Measurements from ENCODE around the gene NUP210L. TPM values are rescaled to one million over a fixed set of nuclear protein-coding genes. Genes with fewer than 3 reads are reported as not detected.

Gene NUP210L
- total and polyA plus RNA-seq, 4 donors: 0.08 TPM; not detected in 3

DNA sequence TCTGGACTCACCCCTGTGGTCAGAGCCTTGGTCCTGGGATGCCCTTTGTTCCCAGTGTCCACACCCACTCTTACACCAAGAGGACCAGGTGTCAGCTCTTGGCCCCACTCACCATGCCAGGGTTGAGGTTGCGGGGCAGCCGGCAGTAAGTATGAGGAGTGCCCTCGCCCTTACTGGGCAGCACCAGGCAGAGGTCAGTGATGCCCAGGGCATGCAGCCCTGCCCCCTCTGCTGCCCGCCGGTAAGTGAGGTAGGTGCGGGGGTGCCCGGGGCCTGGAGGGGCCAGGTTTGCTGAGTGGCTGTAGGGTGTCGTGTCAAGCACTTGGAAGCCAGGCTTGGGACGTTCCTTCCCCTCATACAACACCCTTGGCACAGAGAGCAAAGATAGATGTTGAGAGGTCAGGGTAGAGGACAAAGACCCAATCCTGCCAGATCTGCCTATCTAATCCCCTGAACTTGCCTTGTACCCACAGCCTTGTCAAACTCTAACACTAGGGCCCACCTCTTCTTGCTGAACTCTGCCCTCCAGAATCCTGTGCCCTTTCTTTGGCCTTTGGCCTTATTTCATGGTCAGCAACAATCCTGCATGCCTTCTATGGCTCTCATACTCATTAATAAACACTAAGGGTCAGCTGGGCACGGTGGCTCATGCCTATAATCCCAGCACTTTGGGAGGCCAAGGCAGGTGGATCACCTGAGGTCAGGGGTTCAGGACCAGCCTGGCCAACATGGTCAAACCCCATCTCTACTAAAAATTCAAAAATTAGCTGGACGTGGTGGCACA is 211.9 kb downstream of the NUP210L start:
- Histone ChIP-seq H3K9ac (ENCODE audit: low read depth in 1 of 2, low read length in 2 of 2) (no peak overlapping the region), H3K4me3 (ENCODE audit: low read depth in 1 of 3, low read length in 3 of 3) (no peak overlapping the region), H3K4me1 (ENCODE audit: control insufficient read depth in 4 of 4, insufficient read depth in 4 of 4, low read length in 3 of 4) (peaks cover 14 to 38% (median 24%) of the 10 kb centered on the region in 4 donors), H3K36me3 (ENCODE audit: control insufficient read depth in 4 of 4, insufficient read depth in 3 of 4, low read depth in 1 of 4, low read length in 3 of 4) (peaks cover 0 to 33% (median 13%) of the 10 kb centered on the region in 4 donors), H3K27me3 (ENCODE audit: control insufficient read depth in 4 of 4, insufficient read depth in 4 of 4, low read length in 3 of 4) (no peaks in the 10 kb centered on the region), H3K9me3 (ENCODE audit: control insufficient read depth in 4 of 4, low read length in 3 of 4) (no peaks in the 10 kb centered on the region), H3K27ac (ENCODE audit: low read depth in 1 of 2, low read length in 2 of 2) (no peak overlapping the region)
- TF ChIP-seq FOXA1 (IDR thresholded peaks at IDR 0.05) (no peak), NR2F2 (IDR thresholded peaks at IDR 0.05) (peak; percentile 59), SP1 (IDR thresholded peaks at IDR 0.05) (peak; percentile 64), HNF4A (conservative IDR thresholded peaks at IDR 0.05) (peak; percentile 58 to 59), RXRA (IDR thresholded peaks at IDR 0.05) (peak; percentile 76 to 81)
- WGBS: 76% methylated on average over 11 of the region's 11 CpGs
- no peak for DNase-seq (ENCODE audit: low spot score)

Small RNA genes lying within 50 kb of the gene (small RNA-seq; reads per million reads assigned to genes)
- 0.29 reads per million, percentile 25 among the genes with 10 or more reads in this experiment for gene MIR190B
- gene MIR5698: not detected
- gene MIR6737: not detected
- not detected for gene RNU6-179P

Other genes starting within 250 kb of the NUP210L start
- 1 to 10 TPM; 4.4 to 4.9 TPM for gene GATAD2B, start 232.1 kb downstream of the NUP210L start, total RNA-seq
- 1 to 10 TPM; 3.2 to 3.5 TPM for gene GATAD2B, start 232.1 kb downstream of the NUP210L start, polyA plus RNA-seq
- gene DENND4B, start 208.4 kb downstream of the NUP210L start, total RNA-seq: 10 to 100 TPM; 13.1 to 27.2 TPM
- gene DENND4B, start 208.4 kb downstream of the NUP210L start, polyA plus RNA-seq: 10 to 100 TPM in 1 of 2 donors, 1 to 10 TPM in 1; 9.7 to 10.1 TPM
- gene CRTC2, start 196.5 kb downstream of the NUP210L start, total RNA-seq: 1 to 10 TPM; 4.9 to 5.5 TPM
- gene CRTC2, start 196.5 kb downstream of the NUP210L start, polyA plus RNA-seq: 10 to 100 TPM; 11.0 to 14.9 TPM
- gene SLC39A1, start 191.5 kb downstream of the NUP210L start, total RNA-seq: 10 to 100 TPM; 46.8 to 70.3 TPM
- gene SLC39A1, start 191.5 kb downstream of the NUP210L start, polyA plus RNA-seq: 10 to 100 TPM; 38.8 to 62.5 TPM
- 10 to 100 TPM in 1 of 2 donors, 1 to 10 TPM in 1; 7.4 to 10.3 TPM for gene CREB3L4, start 187.2 kb downstream of the NUP210L start, total RNA-seq
- 10 to 100 TPM in 1 of 2 donors, 1 to 10 TPM in 1; 4.4 to 10.2 TPM for gene CREB3L4, start 187.2 kb downstream of the NUP210L start, polyA plus RNA-seq
- gene JTB, start 177.4 kb downstream of the NUP210L start, total RNA-seq: 100 to 1,000 TPM in 1 of 2 donors, 10 to 100 TPM in 1; 88.9 to 104 TPM
- gene JTB, start 177.4 kb downstream of the NUP210L start, polyA plus RNA-seq: 100 to 1,000 TPM; 144 to 182 TPM
- 10 to 100 TPM; 18.0 to 20.6 TPM for gene RAB13, start 168.7 kb downstream of the NUP210L start, total RNA-seq
- 10 to 100 TPM; 44.3 to 72.9 TPM for gene RAB13, start 168.7 kb downstream of the NUP210L start, polyA plus RNA-seq
- gene RPS27, start 164.3 kb downstream of the NUP210L start, total RNA-seq: 1,000 to 10,000 TPM in 1 of 2 donors, 100 to 1,000 TPM in 1; 452 to 1,886 TPM
- gene RPS27, start 164.3 kb downstream of the NUP210L start, polyA plus RNA-seq: 1,000 to 10,000 TPM in 1 of 2 donors, 100 to 1,000 TPM in 1; 812 to 3,145 TPM
- gene TPM3, start 37.0 kb upstream of the NUP210L start, total RNA-seq: 100 to 1,000 TPM in 1 of 2 donors, 10 to 100 TPM in 1; 89.6 to 120 TPM
- gene TPM3, start 37.0 kb upstream of the NUP210L start, polyA plus RNA-seq: 100 to 1,000 TPM; 105 to 113 TPM
- gene CFAP141, start 51.3 kb upstream of the NUP210L start, total RNA-seq: not detected
- gene CFAP141, start 51.3 kb upstream of the NUP210L start, polyA plus RNA-seq: not detected
- gene UBAP2L, start 65.9 kb upstream of the NUP210L start, total RNA-seq: 10 to 100 TPM; 34.2 to 51.0 TPM
- gene UBAP2L, start 65.9 kb upstream of the NUP210L start, polyA plus RNA-seq: 10 to 100 TPM; 24.3 to 33.9 TPM
- gene HAX1, start 117.6 kb upstream of the NUP210L start, total RNA-seq: 10 to 100 TPM; 37.5 to 59.5 TPM
- gene HAX1, start 117.6 kb upstream of the NUP210L start, polyA plus RNA-seq: 10 to 100 TPM; 59.1 to 91.2 TPM
- under 1 TPM in 1 of 2 donors, not detected in 1; 0.14 TPM for gene AQP10, start 166.0 kb upstream of the NUP210L start, total RNA-seq
- gene AQP10, start 166.0 kb upstream of the NUP210L start, polyA plus RNA-seq: not detected
- gene ATP8B2, start 170.5 kb upstream of the NUP210L start, total RNA-seq: 10 to 100 TPM in 1 of 2 donors, 1 to 10 TPM in 1; 6.1 to 16.2 TPM
- gene ATP8B2, start 170.5 kb upstream of the NUP210L start, polyA plus RNA-seq: 1 to 10 TPM in 1 of 2 donors, under 1 TPM in 1; 0.75 to 4.5 TPM

Measured in liver (tissue), 10 donors.